Large intestine (tissue), 3 donors: ENCODE data around the gene UBAC1. TPM values are rescaled to one million over a fixed set of nuclear protein-coding genes. Genes with fewer than 3 reads are reported as not detected.
"Not testable (repeated sequence)": the region's sequence is repeated elsewhere in the genome, so short reads cannot be mapped to it uniquely, and the experiment has no call there.

ENCODE experiments used
- DNase-seq, 2 donors: peaks; one replicate each; pipeline versions ENCODE4 v3.0.0 to v3.0.0-alpha.2; 2013
- H3K27ac ChIP-seq: one replicate; pipeline ENCODE4 v1.5.1; 2013; ENCODE audit warnings: low read length
- H3K27me3 ChIP-seq: 2 replicates; pipeline ENCODE4 v1.6.1; 2013; ENCODE audit warnings: low read length; ENCODE audit not compliant: control insufficient read depth, insufficient read depth
- H3K36me3 ChIP-seq: 2 replicates; pipeline ENCODE4 v1.6.1; 2013; ENCODE audit warnings: low read length; ENCODE audit not compliant: control insufficient read depth, insufficient read depth
- H3K4me1 ChIP-seq: one replicate; pipeline ENCODE4 v1.6.1; 2013; ENCODE audit warnings: low read length; ENCODE audit not compliant: control insufficient read depth, insufficient read depth
- H3K4me3 ChIP-seq: one replicate; pipeline ENCODE4 v1.5.1; 2013; ENCODE audit warnings: low read length
- H3K9me3 ChIP-seq: one replicate; pipeline ENCODE4 v1.6.1; 2013; ENCODE audit warnings: mild to moderate bottlenecking, low read depth, low read length, moderate library complexity; ENCODE audit not compliant: control insufficient read depth
- WGBS: methylation state at CpG from one replicate; pipeline ENCODE4 v1.1.5; 2013; ENCODE audit warnings: low lambda C conversion rate; ENCODE audit not compliant: insufficient coverage; 5-methylcytosine and 5-hydroxymethylcytosine counted together
- polyA plus RNA-seq: library from polyadenylated mRNA; unstranded; fragments of 120-200 nt; gene quantifications from one replicate; pipeline ENCODE4 v1.2.1, GENCODE V29; 2013

Gene UBAC1
- polyA plus RNA-seq, 1 donor, result 21.9 TPM

- DNase-seq, result no peak
- no peak overlapping the region for H3K27ac ChIP-seq
- peaks cover 8% of the 10 kb centered on the region for H3K4me1 ChIP-seq
- peaks cover 17% of the 10 kb centered on the region for H3K36me3 ChIP-seq
- H3K27me3 ChIP-seq, result no peaks in the 10 kb centered on the region
- peaks cover 2% of the 10 kb centered on the region for H3K9me3 ChIP-seq
- no CpG with 5 or more reads among the region's 9 CpGs for WGBS
- H3K4me3 ChIP-seq, result no peak overlapping the region
Observed at GRCh38 chr9:135957431-135957830, 3.7 kb downstream of the UBAC1 start.

DNA sequence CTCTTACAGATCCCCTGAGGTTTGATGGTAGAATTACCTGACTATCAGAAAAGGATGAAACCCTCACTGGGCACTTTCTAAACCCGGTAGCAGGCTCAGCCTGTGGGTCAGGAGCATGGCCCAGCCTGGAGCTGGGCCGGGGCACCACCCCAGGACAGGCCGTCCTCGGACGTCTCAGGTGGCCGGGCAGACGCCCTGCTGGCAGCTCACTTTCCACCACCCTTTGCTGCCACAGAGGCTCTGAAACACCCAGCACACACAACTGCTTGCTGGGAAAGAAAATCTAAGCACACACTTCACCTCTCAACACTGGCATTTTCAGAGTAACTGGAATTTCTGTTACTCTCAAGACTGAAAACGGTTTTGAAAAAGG is 4.4 kb downstream of the UBAC1 start:
- Histone ChIP-seq H3K27ac (no peak overlapping the region), H3K4me1 (peaks cover 8% of the 10 kb centered on the region), H3K27me3 (no peaks in the 10 kb centered on the region), H3K9me3 (peaks cover 2% of the 10 kb centered on the region), H3K36me3 (peaks cover 24% of the 10 kb centered on the region), H3K4me3 (no peak overlapping the region)
- DNase-seq, result no peak
- WGBS, result no CpG with 5 or more reads among the region's 8 CpGs

DNA sequence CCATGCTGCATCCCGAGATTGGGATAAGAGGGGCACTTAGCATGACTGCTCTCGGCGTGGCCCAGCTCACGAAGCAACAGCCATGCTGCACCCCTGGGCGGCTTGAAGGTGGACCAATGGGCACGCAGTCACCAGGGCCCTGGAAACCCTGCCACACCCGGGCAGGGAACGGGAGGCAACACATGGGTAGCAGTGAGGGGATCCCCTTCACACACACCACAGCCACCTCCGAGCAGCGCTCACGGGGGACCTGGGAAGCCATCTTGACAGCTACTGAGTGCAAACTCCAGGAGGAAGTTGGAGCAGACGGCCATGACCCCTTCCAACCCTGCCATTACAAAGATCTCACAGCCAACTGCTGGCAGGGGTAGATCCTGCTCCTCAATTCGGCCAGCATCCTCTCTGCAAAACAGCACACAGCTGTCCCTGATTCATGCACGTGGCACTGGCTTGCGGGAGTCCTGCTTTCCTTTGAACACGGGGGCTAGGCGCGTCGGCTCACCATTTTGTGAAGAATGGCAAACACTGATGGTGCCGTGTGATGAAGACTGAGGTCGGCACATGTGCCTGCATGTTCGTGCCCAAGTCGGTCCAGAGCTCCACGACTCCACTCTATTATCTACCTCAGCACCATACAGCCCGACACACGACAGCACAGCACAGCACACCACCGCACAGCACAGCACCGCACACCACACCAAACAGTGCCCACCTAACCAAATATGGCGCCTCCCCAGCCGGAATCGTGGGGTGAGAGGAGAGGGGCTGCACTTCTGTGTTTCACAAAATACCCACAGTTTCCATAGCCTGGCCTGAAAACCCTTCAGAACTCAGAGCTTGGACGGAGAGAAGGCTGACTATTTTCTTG is 5.0 kb downstream of the UBAC1 start:
- WGBS, result no CpG with 5 or more reads among the region's 32 CpGs
- H3K36me3 ChIP-seq, result peaks cover 24% of the 10 kb centered on the region
- H3K9me3 ChIP-seq, result peaks cover 2% of the 10 kb centered on the region
- DNase-seq, result no peak
- H3K27ac ChIP-seq, result no peak overlapping the region
- H3K4me1 ChIP-seq, result peaks cover 6% of the 10 kb centered on the region
- H3K4me3 ChIP-seq, result no peak overlapping the region
- H3K27me3 ChIP-seq, result no peaks in the 10 kb centered on the region

- DNase-seq, result no peak
- no peaks in the 10 kb centered on the region for H3K27me3 ChIP-seq
- no peaks in the 10 kb centered on the region for H3K4me1 ChIP-seq
- peaks cover 2% of the 10 kb centered on the region for H3K9me3 ChIP-seq
- peaks cover 41% of the 10 kb centered on the region for H3K36me3 ChIP-seq
- no peak overlapping the region for H3K27ac ChIP-seq
- 100% methylated on average over 2 of the region's 22 CpGs for WGBS
- H3K4me3 ChIP-seq, result no peak overlapping the region
Observed at GRCh38 chr9:135952664-135953206, 8.4 kb downstream of the UBAC1 start.

- peaks cover 43% of the 10 kb centered on the region for H3K36me3 ChIP-seq
- H3K27me3 ChIP-seq, result no peaks in the 10 kb centered on the region
- WGBS, result no CpG with 5 or more reads among the region's 18 CpGs
- H3K27ac ChIP-seq, result no peak overlapping the region
- no peak overlapping the region for H3K4me3 ChIP-seq
- H3K4me1 ChIP-seq, result no peaks in the 10 kb centered on the region
- DNase-seq, result no peak
- H3K9me3 ChIP-seq, result peaks cover 2% of the 10 kb centered on the region
Observed at GRCh38 chr9:135951889-135952663, 9.1 kb downstream of the UBAC1 start.

DNA sequence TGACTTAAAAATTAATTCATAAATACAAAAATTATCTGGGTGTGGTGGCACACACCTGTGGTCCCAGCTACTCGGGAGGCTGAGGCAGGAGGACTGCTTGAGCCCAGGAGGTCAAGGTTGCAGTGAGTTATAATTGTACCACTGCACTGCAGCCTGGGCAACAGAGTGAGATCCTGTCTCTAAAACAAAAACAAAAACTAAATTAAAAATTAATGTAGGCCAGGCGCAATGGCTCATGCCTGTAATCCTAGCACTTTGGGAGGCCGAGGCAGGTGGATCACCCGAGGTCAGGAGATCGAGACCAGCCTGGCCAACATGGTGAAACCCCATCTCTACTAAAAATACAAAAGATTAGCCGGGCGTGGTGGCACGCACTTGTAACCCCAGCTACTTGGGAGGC is 9.9 kb downstream of the UBAC1 start:
- not testable (repeated sequence) for DNase-seq, H3K4me1 ChIP-seq, H3K4me3 ChIP-seq, H3K27me3 ChIP-seq, H3K9me3 ChIP-seq, H3K27ac ChIP-seq
- H3K36me3 ChIP-seq, result peaks cover 49% of the 10 kb centered on the region
- no CpG with 5 or more reads among the region's 8 CpGs for WGBS

DNA sequence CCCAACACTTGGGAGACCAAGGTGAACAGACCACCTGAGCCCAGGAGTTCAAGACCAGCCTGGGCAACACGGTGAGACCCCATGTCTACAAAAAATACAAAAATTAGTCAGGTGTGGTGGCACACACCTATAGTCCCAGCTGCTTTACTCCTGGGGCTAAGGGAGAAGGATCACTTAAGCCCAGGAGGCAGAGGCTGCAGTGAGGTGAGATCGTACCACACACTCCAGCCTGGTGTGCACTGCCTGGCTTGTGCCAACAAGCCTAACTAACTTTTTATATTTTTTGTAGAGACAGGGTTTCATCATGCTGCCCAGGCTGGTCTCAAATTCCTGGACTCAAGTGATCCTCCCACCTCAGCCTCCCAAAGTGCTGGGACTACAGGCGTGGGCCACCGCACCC is 10.3 kb downstream of the UBAC1 start:
- DNase-seq, H3K4me1 ChIP-seq, H3K27ac ChIP-seq, H3K4me3 ChIP-seq, H3K9me3 ChIP-seq, H3K27me3 ChIP-seq: not testable (repeated sequence)
- H3K36me3 ChIP-seq, result peaks cover 54% of the 10 kb centered on the region
- WGBS, result 100% methylated on average over 1 of the region's 4 CpGs

DNA sequence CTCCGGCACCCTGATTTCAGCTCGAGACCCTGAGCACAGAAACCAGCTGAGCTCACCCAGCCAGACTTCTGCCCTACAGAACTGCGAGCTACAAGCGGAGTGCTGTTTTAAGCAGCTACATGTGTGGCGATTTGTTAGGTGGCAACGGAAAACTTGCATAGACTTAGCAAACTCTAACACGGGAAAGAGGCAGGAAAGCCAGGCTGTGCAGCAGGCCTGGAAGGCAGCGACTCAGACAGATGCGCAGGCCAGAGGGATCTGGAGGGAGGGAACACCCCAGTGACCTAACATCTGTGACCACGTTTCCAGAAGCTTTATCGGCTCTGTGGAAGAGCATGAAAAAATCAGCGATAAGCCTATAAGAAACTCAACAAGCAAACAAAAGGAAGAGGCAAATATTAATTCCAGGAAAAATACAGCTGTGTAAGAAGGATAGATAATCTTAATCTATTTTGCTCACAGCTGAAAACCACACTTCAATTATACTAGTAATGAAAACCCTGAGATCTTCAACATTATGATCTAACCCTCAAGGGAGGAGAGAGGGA is 11.0 kb downstream of the UBAC1 start:
- Histone ChIP-seq H3K9me3 (no peaks in the 10 kb centered on the region), H3K4me1 (no peaks in the 10 kb centered on the region), H3K27me3 (no peaks in the 10 kb centered on the region), H3K36me3 (peaks cover 60% of the 10 kb centered on the region), H3K4me3 (no peak overlapping the region), H3K27ac (no peak overlapping the region)
- no peak for DNase-seq
- 100% methylated on average over 1 of the region's 12 CpGs for WGBS

- no peak overlapping the region for H3K4me3 ChIP-seq
- H3K4me1 ChIP-seq, result no peaks in the 10 kb centered on the region
- no peaks in the 10 kb centered on the region for H3K9me3 ChIP-seq
- WGBS, result no CpG with 5 or more reads among the region's 26 CpGs
- no peak for DNase-seq
- H3K27ac ChIP-seq, result no peak overlapping the region
- peaks cover 64% of the 10 kb centered on the region for H3K36me3 ChIP-seq
- H3K27me3 ChIP-seq, result no peaks in the 10 kb centered on the region
Observed at GRCh38 chr9:135949501-135950134, 11.6 kb downstream of the UBAC1 start.

DNA sequence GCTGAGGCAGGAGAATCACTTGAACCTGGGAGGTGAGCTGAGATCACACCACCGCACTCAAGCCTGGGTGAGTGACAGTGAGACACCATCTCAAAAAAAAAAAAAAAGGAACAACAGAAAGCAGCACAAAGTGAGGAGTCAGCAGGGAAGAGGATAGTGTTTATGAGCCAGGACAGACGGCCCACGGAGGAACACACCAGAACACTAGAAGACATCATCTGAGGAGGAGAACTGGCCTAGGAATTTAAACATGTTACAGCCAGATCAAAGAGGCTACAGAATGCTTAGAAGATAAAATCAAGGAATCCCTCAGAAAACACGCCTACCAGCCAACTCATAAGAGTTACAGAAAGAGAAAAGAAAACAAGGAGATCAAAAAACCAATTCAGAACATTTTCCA is 12.2 kb downstream of the UBAC1 start:
- Histone ChIP-seq H3K36me3 (peaks cover 65% of the 10 kb centered on the region), H3K4me1 (no peaks in the 10 kb centered on the region), H3K9me3 (no peaks in the 10 kb centered on the region), H3K4me3 (no peak overlapping the region), H3K27me3 (no peaks in the 10 kb centered on the region), H3K27ac (no peak overlapping the region)
- WGBS, result 87% methylated on average over 4 of the region's 4 CpGs
- no peak for DNase-seq
